SHP77 (cell line): ENCODE data around the gene ITPR2.
"Not testable (repeated sequence)": the region's sequence is repeated elsewhere in the genome, so short reads cannot be mapped to it uniquely, and the experiment has no call there.

Experiments
- DNase-seq, 2 experiments: peaks; one replicate each; lab custom pipeline; 2025; lab: John Stamatoyannopoulos, UW

ITPR2 gene

DNA sequence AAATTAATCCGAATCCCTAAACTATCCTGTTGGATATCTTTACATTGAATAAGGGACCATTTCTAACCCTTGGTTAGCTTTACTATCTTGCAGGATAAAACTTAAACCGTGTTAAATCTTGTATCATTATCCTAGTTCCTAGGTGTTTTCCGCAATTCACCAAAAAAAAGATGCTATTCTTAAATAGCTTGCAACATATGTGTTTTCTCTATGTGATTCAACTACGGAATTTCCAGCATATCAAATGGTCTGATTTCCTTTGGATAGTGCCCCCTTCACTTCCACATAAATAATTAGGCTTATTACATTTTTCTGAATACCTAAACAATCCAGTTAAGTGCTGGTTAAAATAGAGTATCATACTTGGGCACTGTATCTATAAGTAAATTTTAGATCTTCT is 130.3 kb downstream of the ITPR2 start:
- DNase-seq, result no peak

GRCh38 chr12:26701604-26702215 is 131.3 kb downstream of the ITPR2 start:
- DNase-seq, result peak; percentile 28 to 48

DNA sequence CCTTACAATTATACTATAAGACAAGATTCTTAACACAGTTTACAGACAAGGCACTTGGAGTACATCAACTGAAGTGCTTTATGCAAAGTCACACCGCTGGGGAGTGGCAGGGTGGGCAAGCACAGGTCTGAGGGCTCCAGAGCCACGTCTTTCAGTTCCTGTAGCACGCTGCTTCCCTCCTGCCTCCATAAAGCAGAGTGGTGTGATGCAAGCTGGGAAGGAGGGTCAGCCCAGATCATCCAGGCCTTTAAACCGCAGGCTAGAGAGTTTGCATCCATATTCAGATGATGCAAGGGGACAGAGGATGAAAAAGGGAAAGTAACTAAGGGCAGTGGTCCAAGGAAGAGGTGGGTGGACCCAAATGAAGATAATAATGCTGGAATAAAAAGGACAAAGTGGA is 132.6 kb downstream of the ITPR2 start:
- DNase-seq, result no peak

DNA sequence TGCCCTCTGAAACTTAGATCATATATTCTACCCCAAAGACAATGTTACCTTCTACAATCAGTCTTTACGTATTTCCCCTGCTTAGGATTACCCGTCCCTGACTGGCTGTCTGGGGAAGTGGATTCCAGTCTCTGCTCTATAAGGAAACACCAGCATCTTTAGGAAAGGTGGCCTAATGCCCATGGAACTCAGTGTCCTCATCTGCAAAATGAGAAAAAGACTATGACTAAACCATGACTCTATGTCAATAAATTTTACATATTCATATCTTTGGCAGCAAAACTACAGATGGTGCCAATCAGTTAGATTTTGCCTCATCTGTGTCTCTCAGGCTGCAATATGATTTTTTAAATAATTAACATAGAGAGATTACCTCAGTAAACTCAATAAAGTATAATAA is 133.8 kb downstream of the ITPR2 start:
- DNase-seq, result no peak

GRCh38 chr12:26698186-26698585 is 134.8 kb downstream of the ITPR2 start:
- DNase-seq, result no peak

DNA sequence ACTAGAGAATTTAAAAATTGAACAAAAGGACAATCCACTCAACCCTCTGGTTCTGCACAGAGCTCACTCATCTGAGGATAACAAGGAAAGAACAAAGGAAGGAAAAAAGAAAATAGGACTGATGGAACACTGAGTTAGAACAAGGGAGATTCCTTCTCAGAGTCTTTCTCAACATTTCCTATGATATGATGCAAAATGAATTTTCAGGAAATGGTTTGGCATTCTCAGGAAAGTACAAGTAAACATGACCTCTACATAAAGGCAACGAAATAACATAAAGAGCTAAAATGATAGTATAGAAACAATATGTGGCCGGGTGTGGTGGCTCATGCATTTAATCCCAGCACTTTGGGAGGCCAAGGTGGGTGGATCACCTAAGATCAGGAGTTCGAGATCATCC is 135.8 kb downstream of the ITPR2 start:
- no peak for DNase-seq

DNA sequence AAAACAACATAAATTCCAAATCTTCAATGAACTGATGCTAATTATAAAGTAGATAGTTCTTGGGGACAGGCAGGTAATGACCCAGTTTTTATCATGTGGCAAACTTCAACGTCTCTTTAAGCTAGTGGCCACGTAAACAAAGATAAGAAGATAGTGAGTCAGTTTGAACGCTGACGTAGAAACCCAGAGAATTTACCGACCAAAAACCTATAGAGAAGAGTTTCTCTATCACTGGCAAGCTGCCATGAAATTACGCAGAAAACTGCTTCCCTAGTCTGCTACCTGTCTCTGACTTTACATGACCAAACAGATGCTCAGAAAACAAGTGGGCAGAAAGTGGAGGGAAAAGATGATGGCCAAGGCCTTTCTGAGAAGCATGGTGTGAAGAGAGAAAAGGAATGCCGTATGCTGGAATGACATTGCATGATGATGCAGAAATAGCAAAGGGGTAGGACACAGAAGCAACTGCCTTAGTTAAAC is 136.3 kb downstream of the ITPR2 start:
- DNase-seq, result no peak

- DNase-seq, result no peak
Observed at GRCh38 chr12:26696048-26696612, 136.9 kb downstream of the ITPR2 start.

DNA sequence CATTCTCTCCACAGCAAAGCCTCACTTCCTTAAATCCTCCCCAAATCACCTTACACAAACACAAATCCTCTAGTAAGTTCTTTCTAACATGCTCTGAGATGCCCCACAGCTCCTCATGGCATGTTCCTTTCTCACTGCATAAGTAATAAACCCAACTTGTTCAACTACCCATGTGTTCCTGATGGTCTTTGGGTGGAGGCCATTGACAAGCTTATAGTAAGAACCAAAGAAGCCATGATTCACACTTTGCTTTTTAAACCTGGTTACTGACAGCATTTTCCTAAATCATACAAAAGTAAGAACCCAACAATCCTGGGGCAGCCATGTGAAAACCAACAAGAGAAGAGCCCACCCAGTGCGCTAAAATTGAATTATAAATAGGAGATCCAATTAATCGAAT is 138.6 kb downstream of the ITPR2 start:
- DNase-seq, result no peak

DNA sequence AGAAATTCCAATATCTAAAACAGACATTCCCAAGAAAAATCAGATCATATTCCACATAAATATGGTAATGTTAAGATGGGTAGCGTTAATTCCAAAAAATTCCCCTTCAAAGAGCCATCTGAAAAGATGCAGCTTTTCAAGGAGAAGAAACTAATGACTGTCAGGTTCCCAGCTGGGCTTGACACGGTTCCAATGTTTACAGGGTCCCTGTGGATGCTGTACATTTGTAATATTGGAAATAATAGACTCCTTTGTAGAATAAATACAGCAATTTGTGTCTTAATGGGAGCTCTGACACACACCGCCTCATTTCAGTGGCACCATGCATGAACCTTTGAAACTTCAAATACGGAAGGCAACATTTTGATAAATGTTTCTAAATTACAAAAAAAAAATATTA is 140.6 kb downstream of the ITPR2 start:
- no peak for DNase-seq

- peak; percentile 85 to 90 for DNase-seq
Observed at GRCh38 chr12:26691234-26691970, 141.6 kb downstream of the ITPR2 start.

GRCh38 chr12:26690601-26691000 is 142.4 kb downstream of the ITPR2 start:
- no peak for DNase-seq

DNA sequence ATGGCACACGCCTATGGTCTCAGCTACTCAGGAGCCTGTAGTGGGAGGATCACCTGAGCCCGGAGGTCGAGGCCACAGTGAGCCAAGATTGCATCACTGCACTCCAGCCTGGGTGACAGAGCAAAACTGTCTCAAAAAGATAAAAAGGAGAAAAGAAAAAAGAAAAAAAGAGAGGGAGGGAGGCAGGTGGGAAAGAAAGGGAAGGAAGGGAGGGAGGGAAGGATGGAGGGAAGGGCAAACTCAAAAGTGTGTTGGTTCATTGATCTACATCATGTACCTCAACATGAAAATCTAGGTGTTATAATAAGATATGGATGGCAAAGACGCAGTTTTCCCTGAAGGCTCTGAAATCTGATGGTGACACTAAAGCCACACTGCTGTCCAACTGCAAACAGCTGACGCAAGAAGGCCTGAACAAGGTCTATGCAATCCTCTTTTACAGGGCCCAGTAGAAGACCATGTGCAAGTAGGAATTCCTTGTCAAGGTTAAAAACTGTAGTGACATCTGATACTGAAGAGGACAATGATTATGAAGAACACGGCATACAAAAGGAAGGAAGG is 143.6 kb downstream of the ITPR2 start:
- no peak for DNase-seq

GRCh38 chr12:26688344-26688904 is 144.6 kb downstream of the ITPR2 start:
- DNase-seq, result no peak

DNA sequence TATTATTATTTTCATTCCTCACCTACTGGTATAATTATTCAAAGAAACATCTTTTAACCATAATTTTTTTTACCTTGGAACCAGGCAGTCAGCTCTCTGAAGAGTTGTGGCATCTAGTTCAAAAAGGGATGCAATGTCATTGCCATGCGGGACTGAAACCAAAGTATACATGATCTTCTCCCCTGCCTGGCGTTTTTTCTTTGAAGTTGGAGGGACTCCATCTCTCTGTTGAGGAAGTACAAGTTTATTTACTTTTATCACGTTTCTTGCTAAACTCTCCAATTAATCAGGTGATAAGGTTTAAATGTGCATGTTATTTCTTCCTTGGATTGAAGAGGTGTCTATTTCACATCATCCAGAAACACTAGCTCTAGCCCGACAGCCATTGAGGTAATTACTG is 146.6 kb downstream of the ITPR2 start:
- DNase-seq, result no peak

DNA sequence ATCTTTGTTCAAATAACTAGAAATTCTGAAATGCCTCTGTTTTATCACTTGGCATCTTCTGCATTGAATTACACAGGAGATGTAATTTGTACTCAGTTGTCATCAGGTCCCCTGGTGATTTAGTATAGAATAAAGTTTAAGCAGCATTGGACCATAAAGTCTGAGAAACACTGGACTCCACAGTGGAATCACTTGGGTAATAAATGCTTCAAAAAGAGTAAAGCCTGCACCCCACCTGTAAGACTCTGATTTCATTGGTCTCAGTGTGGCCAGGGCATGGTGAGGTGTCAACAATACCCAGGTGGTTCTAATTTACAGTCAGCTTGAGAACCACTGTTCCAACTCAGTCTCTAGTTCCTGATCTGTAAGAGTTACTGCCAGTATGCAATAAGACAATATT is 148.9 kb downstream of the ITPR2 start:
- no peak for DNase-seq

DNA sequence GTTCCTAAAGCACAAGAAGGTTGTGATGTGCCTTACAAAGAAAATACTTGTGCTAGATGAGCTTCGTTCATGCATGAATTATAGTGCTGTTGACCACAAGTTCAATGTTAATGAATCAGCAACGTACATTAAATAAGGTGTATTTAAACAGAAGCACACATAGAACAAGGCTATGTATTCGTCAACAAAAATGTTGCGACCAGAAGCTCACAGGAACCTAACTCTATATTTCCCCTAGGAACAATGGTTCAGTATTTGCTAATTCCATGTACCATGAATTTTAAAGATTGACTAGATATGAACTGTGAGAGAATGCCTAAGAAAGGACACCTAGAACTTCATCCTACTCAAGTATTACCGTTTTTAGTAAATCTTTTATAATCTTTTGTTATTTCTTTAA is 149.6 kb downstream of the ITPR2 start:
- no peak for DNase-seq

DNA sequence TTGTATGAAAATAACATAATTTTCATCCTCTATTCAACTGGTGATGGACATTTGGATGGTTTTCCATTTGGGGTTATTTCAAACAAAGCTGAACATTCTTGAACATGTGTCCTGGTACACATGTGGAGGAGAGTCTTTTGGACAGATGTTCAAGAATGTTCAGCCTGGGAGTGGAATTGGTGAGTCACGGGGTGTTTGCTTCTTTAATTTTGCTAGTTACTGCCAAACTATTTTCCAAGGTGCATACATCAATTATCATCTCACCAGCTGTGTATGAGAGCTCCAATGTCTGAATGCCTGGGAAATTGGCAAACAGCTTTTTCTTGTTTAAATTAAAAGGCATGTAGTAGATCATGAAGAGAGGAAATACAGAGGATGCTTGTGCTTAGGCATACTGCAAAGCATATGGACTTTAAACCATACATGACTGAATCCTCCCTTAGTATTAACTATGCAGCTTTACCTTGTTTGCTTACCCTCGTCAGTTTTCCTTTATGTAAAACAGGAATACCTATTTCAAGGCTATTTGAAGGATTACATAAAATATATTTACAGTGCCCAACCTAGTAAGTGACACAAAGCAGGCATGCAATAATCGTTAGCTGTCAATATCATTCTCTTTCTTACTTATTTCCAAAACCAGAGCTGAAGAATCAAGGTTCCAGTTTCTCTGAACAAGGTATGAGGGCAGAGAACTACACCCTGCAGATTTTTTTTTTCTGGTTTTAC is 152.1 kb downstream of the ITPR2 start:
- DNase-seq, result no peak

DNA sequence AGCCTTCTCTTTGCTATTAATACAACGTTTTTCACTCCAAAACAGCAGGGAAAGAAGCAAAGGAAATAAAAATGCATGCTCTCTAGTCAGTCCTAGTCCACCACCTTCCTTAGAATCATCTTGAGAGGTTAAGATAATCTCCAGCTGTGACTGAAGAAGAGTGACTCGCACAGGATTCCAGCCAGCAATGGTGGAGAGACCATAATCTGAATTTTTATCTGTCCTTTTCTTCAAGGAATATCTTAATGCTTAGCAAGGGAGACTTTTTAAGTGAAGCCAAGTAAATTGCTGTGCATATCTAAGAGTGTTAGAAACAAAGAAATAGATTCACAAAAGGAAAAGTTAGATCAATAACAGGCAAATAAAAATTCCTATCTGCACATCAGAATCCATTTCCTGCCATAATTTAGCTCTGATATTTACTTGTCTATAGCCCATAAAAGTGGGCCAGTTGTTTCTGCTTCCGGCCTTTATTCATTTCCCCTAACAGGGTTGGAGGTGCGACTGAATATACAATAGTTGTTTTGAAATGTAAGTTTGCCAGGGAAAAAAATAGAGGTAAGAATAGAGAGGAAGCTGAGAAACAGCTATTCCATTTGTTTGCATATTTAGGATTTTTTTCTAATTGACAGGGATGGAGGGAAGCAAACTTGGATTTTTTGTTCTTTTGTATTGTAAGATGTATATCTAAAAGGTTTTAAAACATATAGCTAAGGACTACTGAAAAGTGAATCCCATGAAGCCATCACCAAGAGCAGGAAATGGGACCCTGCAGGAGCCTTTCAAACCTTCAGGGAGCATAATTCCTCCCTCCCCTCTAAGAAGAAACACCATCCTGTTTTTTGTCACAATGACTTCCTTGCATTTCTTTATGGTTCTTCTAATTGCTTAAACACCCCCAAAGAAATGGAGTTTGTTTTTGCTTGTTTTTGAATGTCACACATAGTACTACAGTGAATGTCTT is 154.0 kb downstream of the ITPR2 start:
- no peak for DNase-seq

DNA sequence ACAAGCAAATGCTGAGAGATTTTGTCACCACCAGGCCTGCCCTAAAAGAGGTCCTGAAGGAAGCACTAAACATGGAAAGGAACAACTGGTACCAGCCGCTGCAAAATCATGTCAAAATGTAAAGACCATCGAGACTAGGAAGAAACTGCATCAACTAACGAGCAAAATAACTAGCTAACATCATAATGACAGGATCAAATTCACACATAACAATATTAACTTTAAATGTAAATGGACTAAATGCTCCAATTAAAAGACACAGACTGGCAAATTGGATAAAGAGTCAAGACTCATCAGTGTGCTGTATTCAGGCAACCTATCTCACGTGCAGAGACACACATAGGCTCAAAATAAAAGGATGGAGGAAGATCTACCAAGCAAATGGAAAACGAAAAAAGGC is 161.5 kb downstream of the ITPR2 start:
- not testable (repeated sequence) for DNase-seq

- DNase-seq, result no peak
Observed at GRCh38 chr12:26668847-26669246, 164.1 kb downstream of the ITPR2 start.
